Tibial nerve (tissue), 3 donors: ENCODE results near the gene AK8.

Experiments used
- POLR2A ChIP-seq, 2 donors: fragments of 450-650 bp; IDR thresholded peaks; one replicate each; pipeline ENCODE4 v1.6.1; 2017; ENCODE audit warnings: antibody characterized with exemption in 2 of 2, mild to moderate bottlenecking in 2 of 2, moderate library complexity in 2 of 2
- TF ChIP-seq, protein P1 (sequence below), 5 experiments: fragments of 200-600 bp in 3 of 5; fragments of 450-650 bp in 2 of 5; sonication (generic) in 3 of 5; IDR thresholded peaks; one replicate each; pipeline ENCODE4 v1.5.1; 2016 to 2019; ENCODE audit warnings: antibody characterized with exemption in 5 of 5, mild to moderate bottlenecking in 3 of 5, moderate library complexity in 2 of 5

DNA sequence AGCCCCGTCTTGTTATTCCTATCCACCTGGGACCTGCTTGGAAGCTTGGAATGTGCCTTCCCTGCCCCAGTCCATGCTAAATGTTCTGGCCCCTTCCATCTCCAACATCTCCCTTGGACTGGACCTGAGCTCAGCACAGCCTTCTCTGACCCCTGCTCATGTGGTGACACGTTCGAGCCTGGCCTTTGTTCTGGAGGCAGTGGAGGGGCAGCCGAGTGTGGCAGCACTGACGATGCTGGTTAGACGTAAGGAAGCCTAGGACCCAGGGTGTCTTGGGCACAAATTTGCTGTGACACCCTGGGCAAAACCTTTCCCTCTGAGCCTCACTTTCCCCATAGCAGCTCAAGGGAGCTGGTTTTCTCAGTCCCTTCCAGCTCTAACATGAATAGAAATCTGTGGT lies 4.5 kb upstream of the AK8 start:
- TF ChIP-seq POLR2A (IDR thresholded peaks at IDR 0.05), result no peak
- TF ChIP-seq, protein P1, sequence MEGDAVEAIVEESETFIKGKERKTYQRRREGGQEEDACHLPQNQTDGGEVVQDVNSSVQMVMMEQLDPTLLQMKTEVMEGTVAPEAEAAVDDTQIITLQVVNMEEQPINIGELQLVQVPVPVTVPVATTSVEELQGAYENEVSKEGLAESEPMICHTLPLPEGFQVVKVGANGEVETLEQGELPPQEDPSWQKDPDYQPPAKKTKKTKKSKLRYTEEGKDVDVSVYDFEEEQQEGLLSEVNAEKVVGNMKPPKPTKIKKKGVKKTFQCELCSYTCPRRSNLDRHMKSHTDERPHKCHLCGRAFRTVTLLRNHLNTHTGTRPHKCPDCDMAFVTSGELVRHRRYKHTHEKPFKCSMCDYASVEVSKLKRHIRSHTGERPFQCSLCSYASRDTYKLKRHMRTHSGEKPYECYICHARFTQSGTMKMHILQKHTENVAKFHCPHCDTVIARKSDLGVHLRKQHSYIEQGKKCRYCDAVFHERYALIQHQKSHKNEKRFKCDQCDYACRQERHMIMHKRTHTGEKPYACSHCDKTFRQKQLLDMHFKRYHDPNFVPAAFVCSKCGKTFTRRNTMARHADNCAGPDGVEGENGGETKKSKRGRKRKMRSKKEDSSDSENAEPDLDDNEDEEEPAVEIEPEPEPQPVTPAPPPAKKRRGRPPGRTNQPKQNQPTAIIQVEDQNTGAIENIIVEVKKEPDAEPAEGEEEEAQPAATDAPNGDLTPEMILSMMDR (IDR thresholded peaks at IDR 0.05), result no peak
